SKM-1 treated with dmso at 0.1 percent for 144 hours (cell line): ENCODE results near the gene ADGRG1.

ENCODE experiments used
- DNase-seq: peaks from one replicate; lab custom pipeline; 2025; ENCODE audit not compliant: unreplicated experiment; lab: John Stamatoyannopoulos, UW

The ADGRG1 gene

DNA sequence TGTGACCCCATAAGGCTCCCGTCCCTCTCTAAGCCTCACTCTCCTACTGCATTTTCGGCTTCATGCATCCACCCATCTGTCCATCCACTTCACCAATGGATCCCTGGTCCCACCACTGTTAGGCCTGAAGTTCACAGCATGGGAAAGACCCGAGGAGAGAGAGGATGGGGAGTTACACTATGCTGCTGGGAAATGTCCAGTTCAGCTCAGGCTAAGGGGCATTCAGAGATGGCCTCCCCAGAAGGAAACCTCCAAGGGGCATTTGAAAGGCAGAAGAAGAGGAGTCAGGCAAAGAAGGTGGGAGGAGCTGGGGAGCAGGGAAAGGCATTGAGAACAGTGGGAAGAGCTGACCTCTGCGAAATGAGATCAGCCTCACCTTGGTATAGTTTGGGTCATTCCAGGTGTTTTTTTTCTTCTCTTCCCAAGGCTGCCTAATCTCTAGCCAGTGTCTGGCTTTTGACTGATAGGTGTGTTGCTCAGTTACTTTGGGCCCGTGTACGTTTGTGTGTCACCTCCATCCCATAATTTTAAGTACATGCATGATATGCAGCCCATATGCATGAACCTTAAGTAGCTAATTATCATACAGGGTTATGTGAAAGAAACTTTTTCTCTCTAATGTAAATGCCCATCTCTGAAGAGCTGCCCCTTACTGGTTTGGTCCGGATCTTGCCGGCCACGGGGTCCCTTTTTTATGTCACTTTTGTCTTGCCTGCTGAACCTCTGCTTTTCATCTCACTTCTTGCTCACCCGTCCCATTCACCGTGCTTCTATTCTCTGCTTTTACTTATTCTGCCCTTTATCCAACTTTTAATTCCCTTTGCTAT lies 54.6 kb downstream of the ADGRG1 start:
- no peak for DNase-seq

DNA sequence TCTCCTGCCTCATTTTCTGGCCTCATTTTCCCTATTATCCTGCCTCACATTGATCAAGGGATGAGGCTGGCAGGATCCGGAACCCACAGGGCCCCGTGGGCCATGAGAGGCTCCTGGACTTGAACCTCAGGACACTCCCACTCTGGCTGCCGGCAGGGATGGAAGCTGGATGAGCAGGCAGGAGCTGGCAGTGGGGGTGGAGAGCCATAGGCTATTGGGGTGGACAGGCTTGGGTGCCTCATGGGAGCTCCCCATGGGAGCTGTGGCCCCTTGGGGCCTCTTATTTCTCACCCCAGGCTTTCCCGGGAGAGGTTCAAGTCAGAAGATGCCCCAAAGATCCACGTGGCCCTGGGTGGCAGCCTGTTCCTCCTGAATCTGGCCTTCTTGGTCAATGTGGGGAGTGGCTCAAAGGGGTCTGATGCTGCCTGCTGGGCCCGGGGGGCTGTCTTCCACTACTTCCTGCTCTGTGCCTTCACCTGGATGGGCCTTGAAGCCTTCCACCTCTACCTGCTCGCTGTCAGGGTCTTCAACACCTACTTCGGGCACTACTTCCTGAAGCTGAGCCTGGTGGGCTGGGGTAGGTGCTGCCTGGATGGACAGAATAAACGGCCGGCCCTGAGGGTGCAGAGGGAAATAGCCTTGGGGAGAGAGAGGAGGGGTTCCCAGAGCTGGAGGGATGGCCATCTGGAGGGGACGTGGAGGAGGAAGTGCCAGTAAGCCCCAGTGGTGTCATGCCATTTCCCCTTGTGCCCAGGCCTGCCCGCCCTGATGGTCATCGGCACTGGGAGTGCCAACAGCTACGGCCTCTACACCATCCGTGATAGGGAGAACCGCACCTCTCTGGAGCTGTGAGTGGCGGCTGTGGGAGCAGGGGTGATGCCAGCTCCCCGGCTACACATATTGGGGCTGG lies 55.5 kb downstream of the ADGRG1 start:
- DNase-seq, result no peak

GRCh38 chr16:57684626-57685358 lies 56.4 kb downstream of the ADGRG1 start:
- DNase-seq, result no peak

DNA sequence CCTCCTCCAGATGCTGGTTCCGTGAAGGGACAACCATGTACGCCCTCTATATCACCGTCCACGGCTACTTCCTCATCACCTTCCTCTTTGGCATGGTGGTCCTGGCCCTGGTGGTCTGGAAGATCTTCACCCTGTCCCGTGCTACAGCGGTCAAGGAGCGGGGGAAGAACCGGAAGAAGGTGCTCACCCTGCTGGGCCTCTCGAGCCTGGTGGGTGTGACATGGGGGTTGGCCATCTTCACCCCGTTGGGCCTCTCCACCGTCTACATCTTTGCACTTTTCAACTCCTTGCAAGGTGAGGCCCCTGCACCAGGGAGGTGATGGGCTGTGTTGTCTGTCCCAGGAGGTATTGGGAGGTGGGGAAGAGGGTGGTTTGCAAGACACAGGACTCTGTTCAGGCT lies 57.2 kb downstream of the ADGRG1 start:
- DNase-seq, result no peak

- no peak for DNase-seq
These were observed 58.1 kb downstream of the ADGRG1 start for GRCh38 chr16:57686577-57686976.

DNA sequence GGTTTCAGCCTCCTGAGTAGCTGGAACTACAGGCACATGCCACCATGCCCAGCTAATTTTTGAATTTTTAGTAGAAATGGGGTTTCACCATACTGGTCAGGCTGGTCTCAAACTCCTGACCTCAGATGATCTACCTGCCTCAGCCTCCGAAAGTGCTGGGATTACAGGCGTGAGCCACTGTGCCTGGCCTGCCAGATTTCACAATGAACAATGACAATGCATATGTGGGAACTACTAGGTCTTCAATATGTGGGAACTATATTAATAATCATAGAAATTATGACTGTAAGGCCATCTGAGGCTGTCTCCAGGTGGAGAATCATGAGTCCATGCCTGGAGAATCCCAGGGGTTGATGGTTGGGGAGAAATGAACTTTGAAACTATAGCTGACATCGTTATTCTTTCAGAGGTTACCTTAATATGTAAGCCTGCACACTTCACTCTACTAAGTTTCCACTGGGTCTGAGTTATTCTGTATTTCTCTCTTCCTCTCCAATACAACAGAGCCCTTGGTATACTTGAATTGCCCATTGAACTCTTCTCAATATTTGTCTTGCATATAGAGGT lies 59.0 kb downstream of the ADGRG1 start:
- no peak for DNase-seq

- DNase-seq, result no peak
These were observed 60.1 kb downstream of the ADGRG1 start for GRCh38 chr16:57688487-57688986.

GRCh38 chr16:57688987-57689761 lies 60.7 kb downstream of the ADGRG1 start:
- no peak for DNase-seq

GRCh38 chr16:57689762-57690558 lies 61.5 kb downstream of the ADGRG1 start:
- peak; percentile 99 for DNase-seq

GRCh38 chr16:57690782-57691471 lies 62.5 kb downstream of the ADGRG1 start:
- DNase-seq, result peak; percentile 20

DNA sequence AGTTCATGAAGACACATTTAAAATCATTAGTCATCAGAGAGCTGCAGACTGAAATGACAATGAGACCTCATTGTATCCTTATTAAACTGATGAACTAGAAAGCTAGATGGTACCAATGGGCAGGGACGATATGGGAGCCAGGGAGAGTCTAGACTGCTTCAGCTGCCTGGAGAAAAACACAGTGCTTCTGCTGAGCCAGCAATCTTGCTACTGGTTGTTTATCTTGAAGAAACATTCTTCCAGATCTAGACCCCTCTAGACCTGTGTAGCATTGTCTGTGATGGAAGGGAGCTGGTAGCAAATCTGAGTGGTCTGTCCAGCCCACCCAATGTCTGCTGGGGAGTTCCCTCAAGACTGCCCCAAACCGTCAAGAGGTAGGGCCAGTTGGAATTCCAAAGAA lies 64.2 kb downstream of the ADGRG1 start:
- DNase-seq, result no peak

GRCh38 chr16:57693550-57693949 lies 65.1 kb downstream of the ADGRG1 start:
- no peak for DNase-seq

DNA sequence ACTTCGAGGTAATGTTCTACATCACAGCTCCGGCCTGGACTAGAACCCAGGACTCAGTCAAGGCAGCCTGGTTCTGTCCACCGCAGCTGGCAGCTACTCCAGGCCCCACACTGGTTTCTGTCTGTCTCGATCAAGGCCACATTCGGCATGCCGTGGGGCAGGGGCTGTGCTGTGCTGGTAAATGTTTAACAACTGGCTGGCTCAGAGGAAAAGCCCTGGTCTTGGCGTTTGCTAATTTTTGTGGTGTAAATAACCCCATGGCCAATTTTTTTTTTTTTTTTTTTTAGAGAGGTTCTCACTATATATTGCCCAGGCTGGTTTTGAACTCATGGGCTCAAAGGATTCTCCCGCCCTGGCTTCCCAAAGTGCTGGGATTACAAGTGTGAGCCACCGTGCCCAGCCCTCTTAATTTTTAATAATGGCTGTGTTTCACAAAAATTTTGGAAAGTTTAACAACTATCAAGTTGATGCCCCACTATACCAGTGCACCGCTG lies 65.8 kb downstream of the ADGRG1 start:
- no peak for DNase-seq

DNA sequence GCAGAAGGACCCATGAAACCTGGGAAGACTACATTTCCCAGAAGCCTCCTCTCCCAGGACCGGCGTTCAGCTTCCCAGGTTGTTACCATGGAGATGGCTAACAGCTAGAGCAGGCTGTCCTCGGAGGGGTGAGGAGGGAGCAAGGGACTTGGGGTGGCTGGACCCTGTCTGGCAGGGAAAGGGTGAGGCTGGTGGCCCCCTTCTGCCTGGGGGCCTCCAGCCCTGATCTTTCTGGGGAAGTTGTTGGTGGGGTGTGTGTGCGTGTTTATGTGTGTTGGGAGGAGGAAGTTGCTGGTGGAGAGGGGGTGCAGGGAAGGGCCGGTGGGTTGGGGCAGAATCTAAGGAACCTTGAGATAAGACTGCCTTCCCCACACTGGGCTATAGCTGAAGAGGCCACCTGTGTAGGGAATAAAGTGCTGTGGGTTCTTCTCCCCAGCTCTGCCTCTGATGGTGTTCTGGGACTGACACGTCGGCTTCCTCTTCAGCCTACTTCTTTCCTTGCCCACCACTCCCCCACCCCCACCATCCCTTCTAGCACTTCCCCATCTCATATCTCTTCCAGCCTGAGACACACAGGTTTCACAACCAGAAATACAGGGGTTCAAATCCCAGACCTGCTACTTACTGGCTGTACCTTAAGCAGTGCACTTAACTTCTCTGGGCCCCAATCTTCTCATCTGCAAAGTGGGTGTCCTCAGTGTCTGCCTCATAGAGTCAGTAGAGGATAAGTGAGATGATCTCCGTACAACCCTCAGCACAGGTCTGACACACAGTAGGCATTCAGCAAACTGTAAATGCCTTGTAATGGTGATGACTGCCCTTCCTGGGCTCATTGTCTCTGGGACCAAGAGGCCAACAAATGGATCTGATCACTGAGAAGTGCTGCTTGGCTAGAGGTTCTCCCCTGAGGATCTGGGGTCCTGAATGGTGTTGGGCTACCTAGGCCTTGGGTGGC lies 66.6 kb downstream of the ADGRG1 start, which contains the start of gene DRC7:
Gene DRC7, plus strand, starts transcription at position 82 of the 955 bp plus-strand sequence. CDS start 3,144 bp downstream, outside the sequence.
- peak; percentile 88 for DNase-seq

GRCh38 chr16:57695680-57696069 lies 67.2 kb downstream of the ADGRG1 start:
- no peak for DNase-seq

- no peak for DNase-seq
These were observed 67.8 kb downstream of the ADGRG1 start for GRCh38 chr16:57696240-57696639.

- no peak for DNase-seq
These were observed 69.6 kb downstream of the ADGRG1 start for GRCh38 chr16:57697896-57698537.
